Ramos (cell line): Measurements from ENCODE around the gene DAO.

Experiments used
- in situ Hi-C: fragments of 300-500 bp; cut with MboI; formaldehyde crosslinking; loops from one replicate; pipeline ENCODE4 v1.14.3; 2022; ENCODE audit warnings: low sequenced_read_pairs; ENCODE audit not compliant: unreplicated experiment

The DAO gene

DNA sequence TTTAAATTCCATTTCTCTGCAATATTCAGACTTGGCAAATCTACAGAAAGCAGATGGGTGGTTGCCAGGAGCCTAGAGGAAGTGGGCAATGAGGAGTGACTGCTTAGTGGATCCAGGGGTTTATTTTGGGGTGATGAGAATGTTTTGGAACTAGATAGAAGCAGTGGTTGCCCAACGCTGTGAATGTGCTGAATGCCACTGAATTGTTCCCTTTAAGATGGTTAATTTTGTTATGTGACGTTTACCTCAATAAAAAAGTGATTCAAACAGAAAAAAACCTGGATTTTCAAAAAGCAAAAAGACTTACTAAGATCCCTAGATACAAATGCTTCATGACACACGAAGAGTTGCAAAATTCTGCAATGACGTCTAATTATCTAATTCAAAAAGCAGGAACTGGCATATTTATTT is 34.2 kb downstream of the DAO start:
- in situ Hi-C loops = no loop called here

DNA sequence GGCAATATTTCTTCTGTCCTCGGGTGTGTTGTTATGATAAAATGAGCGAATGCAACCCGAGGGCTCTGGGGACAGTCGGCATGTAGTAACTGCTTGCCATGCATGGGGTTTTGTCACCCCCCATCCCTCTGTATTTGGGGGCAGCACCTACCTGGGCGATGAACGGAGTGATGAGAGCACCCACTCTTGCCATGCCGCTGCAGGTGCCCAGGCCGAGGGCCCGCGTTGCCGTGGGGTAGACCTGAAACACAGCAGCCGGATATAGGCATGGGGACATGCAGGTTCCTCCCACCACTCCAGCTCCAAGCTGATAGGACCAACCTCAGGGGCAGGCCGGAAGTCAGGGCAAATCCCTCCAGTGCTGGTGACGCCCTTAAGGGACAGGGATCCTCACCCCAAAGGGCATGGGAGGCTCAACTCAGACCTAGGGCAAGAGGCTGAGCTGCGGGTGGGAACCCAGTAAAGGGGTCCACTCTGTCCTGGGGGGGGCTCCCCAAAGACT is 35.8 kb downstream of the DAO start:
- in situ Hi-C loops = no loop called here

DNA sequence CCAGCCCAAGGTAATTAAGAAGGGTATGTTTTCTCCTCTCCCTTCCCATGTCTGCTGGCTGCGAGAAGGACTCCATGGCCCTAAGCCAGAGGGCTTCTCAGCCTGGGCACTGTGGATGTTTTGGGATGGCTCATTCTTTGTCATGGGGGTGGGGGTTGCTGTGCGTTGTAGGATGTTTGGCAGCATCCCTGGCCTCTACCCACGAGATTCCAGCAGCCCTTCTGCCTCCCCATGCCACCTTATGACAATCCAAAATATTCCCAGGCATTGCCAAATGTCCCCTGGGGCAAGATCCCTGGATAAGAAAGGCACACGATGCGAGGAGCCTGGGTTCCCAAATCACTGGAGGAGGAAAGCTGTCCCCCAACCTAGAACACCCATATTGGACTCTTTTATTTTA is 36.4 kb downstream of the DAO start:
- in situ Hi-C loops = no loop called here

DNA sequence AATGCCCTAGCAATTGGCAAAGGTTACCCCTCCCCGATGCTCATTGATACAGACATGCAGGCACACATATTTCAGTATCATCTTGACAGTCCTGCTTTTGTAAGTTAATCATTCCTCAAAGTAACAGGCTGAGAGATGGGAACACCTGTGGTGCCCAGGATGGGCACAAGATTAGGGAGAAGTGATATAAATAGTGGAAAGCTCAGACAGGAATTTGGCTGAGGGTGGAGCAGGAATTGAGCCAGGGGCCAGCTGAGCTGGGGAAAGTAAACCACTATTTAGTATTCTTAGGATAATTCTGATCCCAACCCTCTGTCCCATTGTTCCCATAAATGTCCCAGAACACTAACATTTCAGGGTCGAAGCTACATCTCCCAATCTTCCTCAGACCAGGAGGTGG is 38.3 kb downstream of the DAO start:
- in situ Hi-C loops = no loop called here

DNA sequence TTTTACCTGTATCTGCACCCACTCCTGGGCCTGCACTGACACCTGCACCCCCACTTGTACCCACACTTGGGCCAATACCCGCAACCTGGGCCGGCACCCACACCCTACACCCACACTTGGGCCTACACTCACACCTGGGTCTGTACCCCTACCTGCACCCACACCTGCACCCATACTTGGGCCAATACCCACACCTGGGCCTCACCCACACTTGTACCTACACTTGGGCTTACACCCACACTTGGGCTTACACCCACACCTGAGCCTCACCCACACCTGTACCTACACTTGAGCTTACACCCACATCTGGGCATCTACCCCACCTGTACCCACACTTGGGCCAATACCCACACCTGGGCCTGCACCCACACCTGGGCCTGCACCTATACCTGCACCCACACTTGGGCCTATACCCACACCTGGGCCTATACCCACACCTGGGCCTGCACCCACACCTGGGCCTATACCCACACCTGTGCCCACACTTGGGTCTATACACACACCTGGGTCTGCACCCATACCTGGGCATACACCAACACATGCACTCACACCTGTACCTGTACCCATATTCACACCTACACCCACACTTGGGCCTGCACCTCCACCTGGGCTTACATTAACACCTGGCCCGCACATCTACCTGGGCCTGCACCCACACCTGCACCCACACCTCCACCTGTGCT is 39.2 kb downstream of the DAO start:
- in situ Hi-C loops = no loop called here

DNA sequence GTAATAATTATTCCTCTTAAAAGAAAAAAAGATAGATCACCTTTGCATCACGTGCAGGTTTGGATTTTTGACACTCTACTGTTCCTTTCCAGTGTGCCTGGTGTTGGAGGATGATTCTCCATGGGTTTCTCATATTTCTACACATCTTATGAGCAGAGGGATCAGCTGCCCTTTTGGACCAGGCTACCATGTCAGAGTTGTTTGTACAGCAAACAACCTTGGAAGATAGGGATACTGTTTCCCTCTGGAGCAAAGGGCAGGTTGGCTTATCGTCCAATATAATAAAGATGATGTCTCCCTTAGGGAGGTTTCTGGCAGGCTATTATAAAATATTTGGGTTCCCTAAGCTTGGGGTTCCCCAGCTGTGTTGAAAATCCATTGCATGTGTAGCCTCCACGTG is 42.1 kb downstream of the DAO start:
- in situ Hi-C loops = no loop called here

DNA sequence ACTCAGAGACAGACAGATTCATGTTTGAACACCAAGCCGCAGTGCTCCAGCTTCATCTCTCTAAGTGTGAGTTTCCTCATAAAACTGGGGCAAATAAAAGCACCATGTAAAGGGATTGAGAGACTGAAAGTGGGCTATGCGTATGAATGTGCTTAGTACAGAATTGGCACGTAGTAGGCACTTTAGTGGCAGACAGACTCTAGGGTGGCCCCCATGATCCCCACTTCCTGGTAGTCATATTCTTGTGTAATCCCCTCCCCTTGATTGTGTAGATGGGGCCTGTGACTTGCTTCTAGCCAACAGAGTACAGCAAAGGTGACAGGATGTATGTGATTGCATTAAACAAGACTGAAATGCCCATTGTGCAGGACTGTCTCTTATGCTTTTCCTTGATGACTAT is 43.0 kb downstream of the DAO start:
- in situ Hi-C loops = no loop called here

DNA sequence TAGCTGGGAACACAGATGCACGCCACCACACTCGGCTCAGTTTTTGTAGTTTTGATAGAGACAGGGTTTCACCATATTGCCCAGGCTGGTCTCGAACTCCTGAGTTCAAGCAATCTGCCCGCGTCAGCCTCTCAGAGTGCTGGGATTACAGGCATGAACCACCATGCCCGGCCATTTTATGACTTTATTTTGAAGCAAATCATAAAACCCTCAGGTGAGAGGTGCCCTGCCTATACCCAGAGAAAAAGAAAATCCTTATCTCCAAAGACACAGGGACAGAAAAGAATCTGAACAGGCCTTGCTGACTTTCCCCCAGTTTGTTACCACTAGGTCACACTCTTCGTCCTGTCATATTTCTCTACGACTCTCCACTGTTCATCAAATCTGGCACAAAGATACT is 48.8 kb downstream of the DAO start:
- in situ Hi-C loops = no loop called here

DNA sequence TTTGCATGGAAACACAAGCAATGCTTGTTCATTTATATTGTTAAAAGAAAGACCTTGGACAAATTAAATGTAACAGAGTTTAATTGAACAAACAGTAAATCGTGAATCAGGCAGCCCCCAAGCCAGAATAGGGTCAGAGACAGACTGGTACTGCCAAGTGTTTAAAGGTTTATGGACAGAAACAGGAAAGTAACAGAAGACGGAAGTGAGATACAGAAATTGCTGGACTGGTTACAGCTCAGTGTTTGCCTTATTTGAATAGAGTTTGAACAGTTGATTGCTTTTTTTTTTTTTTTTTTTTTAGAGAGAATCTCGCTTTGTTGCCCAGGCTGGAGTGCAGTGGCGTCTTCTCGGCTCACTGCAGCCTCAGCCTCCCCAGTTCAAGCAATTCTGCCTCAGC is 50.3 kb downstream of the DAO start:
- in situ Hi-C loops = no loop called here

DNA sequence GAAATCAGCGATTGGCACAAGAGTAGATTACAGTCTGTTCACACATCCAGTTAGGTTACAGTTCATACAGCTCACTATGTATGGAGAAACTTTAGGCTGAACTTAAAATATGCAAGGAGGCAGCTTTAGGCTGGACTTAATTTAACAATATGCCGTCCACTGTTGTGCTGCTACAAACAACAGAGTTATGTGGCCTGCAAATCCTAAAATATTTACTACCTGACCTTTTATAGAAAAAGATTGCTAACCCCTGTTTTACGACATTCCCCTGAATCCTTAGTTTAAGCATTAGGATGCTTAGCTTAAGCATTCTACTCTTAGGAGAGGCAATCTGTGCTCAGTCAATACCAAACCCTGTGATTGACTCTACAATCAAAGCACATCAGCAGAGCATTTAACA is 50.9 kb downstream of the DAO start:
- in situ Hi-C loops = no loop called here

DNA sequence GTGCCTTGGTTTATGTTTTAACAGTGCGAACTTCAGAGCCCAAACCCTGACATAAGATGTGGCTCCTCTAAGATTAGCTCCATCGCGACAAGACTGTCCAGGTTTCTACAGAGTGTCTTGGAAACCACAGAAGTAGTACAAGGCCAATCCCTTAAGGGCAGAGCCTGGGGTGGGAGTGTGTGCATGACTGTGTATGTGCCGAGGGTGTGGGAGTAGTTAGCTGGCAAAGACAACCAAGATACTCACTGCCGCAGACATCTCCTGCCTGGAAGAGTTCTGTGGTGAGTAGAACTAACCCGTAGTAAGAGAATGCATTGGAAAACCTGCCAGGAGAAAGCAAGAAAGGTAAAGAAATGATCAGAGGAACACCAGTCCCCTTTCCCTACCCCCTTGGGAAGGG is 54.1 kb downstream of the DAO start:
- in situ Hi-C loops = no loop called here

DNA sequence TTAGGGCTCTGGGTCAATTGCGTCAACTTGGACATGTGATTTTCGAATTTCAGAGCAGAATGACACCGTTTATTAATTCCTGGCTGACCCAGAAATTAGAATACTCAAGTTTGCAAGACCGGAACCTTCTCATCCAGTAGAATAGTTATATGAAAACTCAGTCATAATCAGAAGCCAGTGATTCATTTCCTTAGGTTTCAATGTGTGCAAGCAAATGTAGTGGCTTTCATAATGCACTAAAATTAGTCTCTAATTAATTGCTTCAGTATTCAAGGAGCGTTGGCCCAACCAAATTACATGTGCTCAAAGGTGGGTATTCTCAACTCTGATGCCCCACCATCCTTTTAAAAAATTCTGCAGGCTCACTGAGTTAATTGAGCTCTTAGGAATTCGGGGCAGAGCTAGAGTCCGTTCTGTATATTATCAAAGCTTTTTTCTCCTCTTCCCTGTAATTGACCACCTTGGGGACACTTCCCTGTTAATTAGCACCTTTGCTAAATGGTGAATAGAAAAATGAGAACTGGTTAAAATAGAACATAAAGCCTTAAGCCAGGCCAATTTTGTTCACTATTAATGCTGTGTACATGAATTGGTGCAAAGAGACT is 55.4 kb downstream of the DAO start:
- in situ Hi-C loops = no loop called here

DNA sequence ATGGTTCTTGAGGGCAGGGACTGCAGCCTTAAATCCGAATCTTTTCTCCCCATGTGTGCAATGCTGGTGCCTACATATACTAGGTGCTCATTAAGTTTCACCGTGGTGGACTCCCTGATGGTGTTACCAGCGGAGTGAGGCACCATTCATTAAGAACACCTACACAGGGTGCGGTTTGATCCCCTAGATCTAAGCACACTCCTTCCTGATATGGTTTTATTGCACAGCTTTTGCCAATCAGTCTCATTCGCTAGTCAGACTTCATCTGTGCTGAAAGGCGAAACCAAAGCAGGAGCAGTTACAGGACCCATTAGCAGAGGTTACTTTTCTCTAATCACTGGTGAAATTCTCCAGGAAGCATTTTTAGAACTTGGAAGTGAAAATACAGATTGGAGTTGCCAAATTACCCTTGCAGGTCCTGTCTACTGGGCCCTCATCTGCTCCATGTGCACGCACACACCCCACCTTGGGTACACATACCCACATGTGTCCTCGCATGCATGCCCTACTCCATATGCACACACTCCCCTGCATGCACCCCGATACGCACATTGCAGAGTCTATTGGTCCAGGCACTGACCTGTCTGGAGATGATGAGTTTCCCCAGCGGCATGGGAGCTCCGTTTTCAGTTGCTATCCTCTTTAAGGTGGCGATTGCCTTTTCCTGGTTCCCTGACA is 58.5 kb downstream of the DAO start:
- in situ Hi-C loops = no loop called here

DNA sequence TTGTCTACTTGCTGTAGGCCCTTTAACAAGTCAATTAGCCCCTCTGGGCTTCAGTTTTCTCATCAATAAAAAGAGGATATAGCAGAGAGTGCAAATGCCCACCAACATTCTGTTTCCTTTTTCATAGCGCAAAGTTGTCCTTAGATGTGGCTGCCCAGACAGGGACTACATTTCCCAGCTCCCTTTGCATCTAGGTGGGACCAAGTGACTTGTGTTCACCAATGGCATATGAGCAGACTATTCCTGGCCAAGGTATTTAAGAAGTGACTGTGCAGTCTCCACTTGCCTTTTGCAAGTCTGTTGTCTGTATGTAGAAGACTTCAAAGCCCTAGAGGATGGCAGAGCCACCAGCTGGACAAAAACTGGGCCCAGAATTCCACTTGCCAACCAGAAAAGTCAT is 59.7 kb downstream of the DAO start:
- in situ Hi-C loops = no loop called here

DNA sequence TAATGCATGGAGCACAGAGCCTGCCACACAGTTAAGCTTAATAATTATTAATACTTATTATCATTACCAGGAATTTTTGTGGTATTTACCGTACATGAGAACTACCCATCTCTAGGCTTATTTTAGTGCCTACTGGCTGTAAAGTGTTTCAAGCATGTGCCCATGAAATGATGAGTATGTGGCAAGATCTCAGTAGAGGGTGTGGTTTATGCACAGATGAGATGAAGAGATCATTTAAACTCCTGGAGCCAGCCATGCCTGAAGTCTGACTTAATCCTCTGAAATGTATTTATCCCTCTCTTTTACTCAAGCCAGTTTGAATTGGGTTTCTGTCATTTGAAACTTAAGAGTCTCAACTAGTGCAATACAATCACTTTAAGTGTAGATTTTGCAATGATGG is 60.2 kb downstream of the DAO start:
- in situ Hi-C loops = no loop called here

DNA sequence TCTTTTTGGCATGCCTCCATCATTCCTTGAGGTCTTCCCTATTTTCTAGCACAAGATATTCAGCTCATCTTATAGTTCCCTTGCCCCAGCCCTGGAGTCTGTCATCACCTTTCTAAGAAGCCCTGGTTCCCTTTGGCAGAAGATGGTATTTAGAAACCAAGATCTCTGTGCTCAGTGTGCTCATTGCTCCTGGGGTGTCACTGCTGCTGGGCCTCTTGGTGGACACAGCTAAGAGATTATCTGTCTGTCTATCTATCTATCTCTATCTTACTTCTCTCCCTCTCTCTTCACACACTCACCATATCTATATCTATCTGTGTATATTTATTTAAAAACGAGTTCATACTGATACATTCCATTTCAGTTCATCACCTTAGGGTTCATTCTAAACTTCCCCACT is 67.2 kb downstream of the DAO start:
- in situ Hi-C loops = no loop called here

DNA sequence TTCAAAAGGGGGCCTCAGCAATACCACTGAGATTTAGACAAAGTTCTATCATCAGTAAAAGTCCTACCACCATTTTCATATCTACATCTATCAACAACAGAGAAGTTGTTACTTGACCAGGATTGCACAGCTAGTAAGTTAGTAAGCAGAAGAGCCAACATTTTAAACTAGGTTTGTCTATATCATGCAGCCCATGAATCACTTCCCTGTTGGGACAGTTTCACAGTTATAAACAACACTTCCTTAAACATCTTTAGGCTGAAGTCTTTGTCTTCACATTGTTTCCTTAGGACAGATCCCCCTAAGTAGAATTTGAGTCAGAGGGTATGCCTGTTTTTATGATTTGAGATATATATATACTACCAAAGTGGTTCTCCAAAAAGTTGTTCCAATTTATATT is 68.5 kb downstream of the DAO start:
- in situ Hi-C loops = no loop called here

DNA sequence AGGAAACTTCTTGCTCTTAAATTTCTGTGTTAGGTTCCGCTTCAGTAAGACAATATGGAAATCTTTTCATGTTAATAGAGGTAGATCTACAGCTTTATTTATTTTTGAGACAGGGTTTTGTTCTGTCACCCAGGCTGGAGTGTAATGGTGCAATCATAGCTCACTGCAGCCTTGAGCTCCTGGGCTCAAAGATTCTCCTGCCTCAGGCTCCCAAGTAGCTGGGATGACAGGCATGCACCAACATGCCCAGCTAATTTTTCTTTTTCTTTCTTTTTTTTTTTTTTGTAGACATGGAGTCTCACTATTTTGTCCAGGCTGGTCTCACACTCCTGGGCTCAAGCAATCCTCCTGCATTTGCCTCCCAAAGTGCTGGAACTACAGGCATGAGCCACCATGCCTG is 70.1 kb downstream of the DAO start:
- in situ Hi-C loops = loop anchor here (5.0 kb wide), 1 partner anchor 383 kb away; no protein-coding TSS in a partner anchor
